GM10248 (cell line): ENCODE measurements around the gene EIF3D.

ENCODE experiments used
- CTCF ChIA-PET: fragments of 300-600 bp; sonication (Branson Sonifier 250); formaldehyde crosslinking; extraction: SDS; loops from one replicate; lab custom pipeline; 2021; ENCODE audit warnings: antibody characterized with exemption; lab: Yijun Ruan, JAX
- POLR2A ChIA-PET: fragments of 350-650 bp; sonication (Branson Sonifier 250); formaldehyde crosslinking; extraction: SDS; loops from one replicate; lab custom pipeline; 2020; ENCODE audit warnings: antibody characterized with exemption; lab: Yijun Ruan, JAX
- DNase-seq: peaks from one replicate; pipeline ENCODE4 v3.0.0; 2012; ENCODE audit errors: extremely low spot score
- CTCF ChIP-seq: IDR thresholded peaks from 2 replicates; pipeline ENCODE4 v1.5.1; 2012; ENCODE audit warnings: mild to moderate bottlenecking, low read depth; ENCODE audit errors: extremely low read depth, missing control alignments, control extremely low read depth

EIF3D gene

GRCh38 chr22:36528795-36529751 is at the start of gene EIF3D:
TSS of gene EIF3D (minus strand) at chr22:36529166. CDS start at chr22:36526121, 3,045 bp downstream.
- DNase-seq, result peak; percentile 94
- ChIA-PET POLR2A (interaction anchor here (0.5 to 1.2 kb wide), 3 partner anchors 14 to 22 kb away, joined by 3 to 6 read pairs (median 3); partner anchors contain the start of gene FOXRED2), CTCF (interaction anchor here (1.0 to 2.8 kb wide), 4 partner anchors 10 to 325 kb away, joined by 3 to 8 read pairs (median 4); no protein-coding TSS in a partner anchor)
- peak; percentile 1 for TF ChIP-seq CTCF

GRCh38 chr22:36578619-36579018 is 49.7 kb upstream of the EIF3D start:
- no peak for DNase-seq
- ChIA-PET CTCF (interaction anchor here (0.7 to 1.2 kb wide), 2 partner anchors 11 to 30 kb away, joined by 3 read pairs; no protein-coding TSS in a partner anchor), POLR2A (no interaction called here)
- TF ChIP-seq CTCF, result no peak

GRCh38 chr22:36577019-36577418 is 48.1 kb upstream of the EIF3D start:
- POLR2A ChIA-PET, result no interaction called here
- DNase-seq, result no peak
- no peak for TF ChIP-seq CTCF
- CTCF ChIA-PET, result interaction anchor here (1.4 kb wide), 1 partner anchor 18 kb away, joined by 3 read pairs; no protein-coding TSS in a partner anchor

- no peak for TF ChIP-seq CTCF
- DNase-seq, result no peak
- POLR2A ChIA-PET, result no interaction called here
- CTCF ChIA-PET, result interaction anchor here (1.5 kb wide), 1 partner anchor 13 kb away, joined by 3 read pairs; no protein-coding TSS in a partner anchor
Measured at GRCh38 chr22:36574728-36575127, 45.8 kb upstream of the EIF3D start.

- no peak for DNase-seq
- POLR2A ChIA-PET, result no interaction called here
- CTCF ChIA-PET, result interaction anchor here (1.5 kb wide), 1 partner anchor 12 kb away, joined by 3 read pairs; no protein-coding TSS in a partner anchor
- TF ChIP-seq CTCF, result no peak
Measured at GRCh38 chr22:36573815-36574363, 44.9 kb upstream of the EIF3D start.

GRCh38 chr22:36571991-36572390 is 43.0 kb upstream of the EIF3D start:
- POLR2A ChIA-PET, result no interaction called here
- no peak for TF ChIP-seq CTCF
- CTCF ChIA-PET, result no interaction called here
- DNase-seq, result no peak
